Gastroesophageal sphincter (tissue), 4 donors: ENCODE measurements around the gene ZNF611. TPM values are rescaled to one million over a fixed set of nuclear protein-coding genes. Genes with fewer than 3 reads are reported as not detected.
"Not testable (repeated sequence)": the region's sequence is repeated elsewhere in the genome, so short reads cannot be mapped to it uniquely, and the experiment has no call there.

Experiments
- ATAC-seq: fragments of 150-250 bp; one replicate; pipeline ENCODE4 v1.9.1; 2016; ENCODE audit warnings: mild to moderate bottlenecking, moderate library complexity
- H3K27ac ChIP-seq, 4 donors: fragments of 200-600 bp; sonication (generic) in 3 of 4; 1 replicate in 3 of 4; 2 replicates in 1 of 4; pipeline ENCODE4 v1.5.1; 2016 to 2019
- H3K27me3 ChIP-seq: fragments of 200-600 bp; sonication (generic); one replicate; pipeline ENCODE4 v1.5.1; 2019
- H3K36me3 ChIP-seq, 2 donors: fragments of 200-600 bp; sonication (generic); one replicate each; pipeline ENCODE4 v1.5.1; 2019; ENCODE audit warnings: control low read depth in 1 of 2
- H3K4me1 ChIP-seq, 3 donors: fragments of 200-600 bp; sonication (generic); 1 replicate in 2 of 3; 2 replicates in 1 of 3; pipeline ENCODE4 v1.5.1; 2016 to 2019; ENCODE audit warnings: control low read depth in 2 of 3
- H3K4me3 ChIP-seq, 2 donors: fragments of 200-600 bp; sonication (generic); one replicate each; pipeline ENCODE4 v1.5.1; 2019; ENCODE audit warnings: mild to moderate bottlenecking in 1 of 2, moderate library complexity in 1 of 2
- H3K9me3 ChIP-seq, 3 donors: fragments of 200-600 bp; sonication (generic); one replicate each; pipeline ENCODE4 v1.5.1; 2017 to 2019; ENCODE audit warnings: control low read depth in 2 of 3
- EP300 ChIP-seq: sonication (generic); formaldehyde crosslinking; IDR thresholded peaks from one replicate; pipeline ENCODE4 v1.6.1; 2017; ENCODE audit warnings: antibody characterized with exemption, mild to moderate bottlenecking
- POLR2A ChIP-seq, 2 donors: fragments of 450-650 bp; IDR thresholded peaks; one replicate each; pipeline ENCODE4 v1.6.1; 2017; ENCODE audit warnings: antibody characterized with exemption in 2 of 2, mild to moderate bottlenecking in 2 of 2, moderate library complexity in 1 of 2
- POLR2AphosphoS5 ChIP-seq: sonication (generic); formaldehyde crosslinking; IDR thresholded peaks from one replicate; pipeline ENCODE4 v1.6.1; 2017; ENCODE audit warnings: antibody characterized with exemption
- WGBS, 2 donors: methylation state at CpG; one replicate each; pipeline ENCODE4 v1.1.5; 2018; ENCODE audit warnings: low coverage in 1 of 2; 5-methylcytosine and 5-hydroxymethylcytosine counted together
- total RNA-seq, 4 donors: library from RNA; depleted of rRNA; stranded (reverse); fragments of >200 nt; gene quantifications; one replicate each; pipeline ENCODE4 v1.1.0, GENCODE V29; 2016
- TF ChIP-seq, protein P1 (sequence below), 4 experiments: fragments of 200-600 bp in 2 of 4; fragments of 450-650 bp in 2 of 4; sonication (generic) in 1 of 4; IDR thresholded peaks; one replicate each; pipeline ENCODE4 v1.5.1; 2017 to 2019; ENCODE audit warnings: antibody characterized with exemption in 4 of 4, mild to moderate bottlenecking in 2 of 4, moderate library complexity in 2 of 4

Gene ZNF611
- total RNA-seq, 4 donors from 2014 or later: 4.8 to 14.6 (median 9.7) TPM

- Histone ChIP-seq H3K27me3 (no peaks in the 10 kb centered on the region), H3K9me3 (no peaks in the 10 kb centered on the region), H3K36me3 (peaks cover 0 to 82% of the 10 kb centered on the region in 2 donors), H3K4me1 (no peaks in the 10 kb centered on the region), H3K27ac (no peak overlapping the region), H3K4me3 (no peak overlapping the region)
- 70 to 79% methylated on average over 7 of the region's 7 CpGs for WGBS, 2 donors
- no peak for ATAC-seq
- TF ChIP-seq POLR2A (IDR thresholded peaks at IDR 0.05) (no peak), POLR2AphosphoS5 (no peak), EP300 (no peak)
- TF ChIP-seq, protein P1, sequence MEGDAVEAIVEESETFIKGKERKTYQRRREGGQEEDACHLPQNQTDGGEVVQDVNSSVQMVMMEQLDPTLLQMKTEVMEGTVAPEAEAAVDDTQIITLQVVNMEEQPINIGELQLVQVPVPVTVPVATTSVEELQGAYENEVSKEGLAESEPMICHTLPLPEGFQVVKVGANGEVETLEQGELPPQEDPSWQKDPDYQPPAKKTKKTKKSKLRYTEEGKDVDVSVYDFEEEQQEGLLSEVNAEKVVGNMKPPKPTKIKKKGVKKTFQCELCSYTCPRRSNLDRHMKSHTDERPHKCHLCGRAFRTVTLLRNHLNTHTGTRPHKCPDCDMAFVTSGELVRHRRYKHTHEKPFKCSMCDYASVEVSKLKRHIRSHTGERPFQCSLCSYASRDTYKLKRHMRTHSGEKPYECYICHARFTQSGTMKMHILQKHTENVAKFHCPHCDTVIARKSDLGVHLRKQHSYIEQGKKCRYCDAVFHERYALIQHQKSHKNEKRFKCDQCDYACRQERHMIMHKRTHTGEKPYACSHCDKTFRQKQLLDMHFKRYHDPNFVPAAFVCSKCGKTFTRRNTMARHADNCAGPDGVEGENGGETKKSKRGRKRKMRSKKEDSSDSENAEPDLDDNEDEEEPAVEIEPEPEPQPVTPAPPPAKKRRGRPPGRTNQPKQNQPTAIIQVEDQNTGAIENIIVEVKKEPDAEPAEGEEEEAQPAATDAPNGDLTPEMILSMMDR (IDR thresholded peaks at IDR 0.05): no peak
Observed at GRCh38 chr19:52722062-52723003, 12.5 kb downstream of the ZNF611 start.

GRCh38 chr19:52720541-52720940 is 14.3 kb downstream of the ZNF611 start:
- H3K27me3 ChIP-seq, H3K4me3 ChIP-seq, ATAC-seq, H3K4me1 ChIP-seq, H3K9me3 ChIP-seq, H3K27ac ChIP-seq: not testable (repeated sequence)
- H3K36me3 ChIP-seq: peaks cover 0 to 71% of the 10 kb centered on the region in 2 donors
- no CpG with 5 or more reads among the region's 21 CpGs for WGBS, 2 donors

GRCh38 chr19:52716522-52716921 is 18.3 kb downstream of the ZNF611 start:
- peaks cover 0 to 78% of the 10 kb centered on the region in 2 donors for H3K36me3 ChIP-seq
- no peaks in the 10 kb centered on the region for H3K27me3 ChIP-seq
- H3K4me1 ChIP-seq: no peaks in the 10 kb centered on the region
- no peak overlapping the region for H3K27ac ChIP-seq
- WGBS, 2 donors: 83 to 100% methylated on average over 1 of the region's 1 CpG
- ATAC-seq: no peak
- no peaks in the 10 kb centered on the region for H3K9me3 ChIP-seq
- H3K4me3 ChIP-seq: no peak overlapping the region
- TF ChIP-seq POLR2AphosphoS5 (no peak), EP300 (no peak), POLR2A (IDR thresholded peaks at IDR 0.05) (no peak)
- TF ChIP-seq, protein P1 (IDR thresholded peaks at IDR 0.05): no peak

DNA sequence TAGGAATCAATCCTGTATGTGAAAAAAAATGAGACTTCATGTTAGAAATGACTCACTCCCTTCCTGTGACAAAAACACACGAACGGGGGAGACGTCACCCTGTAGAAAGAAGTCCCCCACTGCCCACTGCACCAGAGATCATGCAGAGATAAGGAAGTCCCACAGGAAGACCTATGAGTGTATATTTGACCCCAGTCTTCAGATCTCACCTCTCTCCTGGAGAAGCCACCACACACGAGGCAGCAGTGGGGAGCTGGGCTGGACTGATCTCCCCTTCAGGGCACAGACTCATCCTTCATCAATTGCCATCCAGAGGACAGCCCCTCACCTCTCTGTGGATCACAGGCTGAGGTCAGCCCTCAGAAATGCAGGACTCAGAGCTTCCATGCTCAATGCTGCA is 18.9 kb downstream of the ZNF611 start:
- H3K27ac ChIP-seq, H3K27me3 ChIP-seq, H3K4me1 ChIP-seq, H3K9me3 ChIP-seq, H3K4me3 ChIP-seq, ATAC-seq: not testable (repeated sequence)
- peaks cover 0 to 78% of the 10 kb centered on the region in 2 donors for H3K36me3 ChIP-seq
- WGBS, 2 donors: 47 to 48% methylated on average over 3 to 4 of the region's 4 CpGs

- H3K4me1 ChIP-seq, H3K9me3 ChIP-seq, H3K4me3 ChIP-seq, H3K27ac ChIP-seq, ATAC-seq, H3K27me3 ChIP-seq: not testable (repeated sequence)
- WGBS, 2 donors: 82 to 100% methylated on average over 1 to 3 of the region's 5 CpGs
- peaks cover 0 to 78% of the 10 kb centered on the region in 2 donors for H3K36me3 ChIP-seq
Observed at GRCh38 chr19:52715330-52715729, 19.5 kb downstream of the ZNF611 start.

- ATAC-seq, H3K4me1 ChIP-seq, H3K27ac ChIP-seq, H3K9me3 ChIP-seq, H3K4me3 ChIP-seq, H3K27me3 ChIP-seq: not testable (repeated sequence)
- 100% methylated on average over 1 to 2 of the region's 2 CpGs for WGBS, 2 donors
- peaks cover 0 to 78% of the 10 kb centered on the region in 2 donors for H3K36me3 ChIP-seq
Observed at GRCh38 chr19:52713051-52713450, 21.8 kb downstream of the ZNF611 start.

GRCh38 chr19:52711661-52712060 is 23.2 kb downstream of the ZNF611 start:
- ATAC-seq, H3K9me3 ChIP-seq, H3K4me1 ChIP-seq, H3K4me3 ChIP-seq, H3K27me3 ChIP-seq, H3K27ac ChIP-seq: not testable (repeated sequence)
- peaks cover 0 to 92% of the 10 kb centered on the region in 2 donors for H3K36me3 ChIP-seq
- WGBS, 2 donors: 100% methylated on average over 1 of the region's 3 CpGs
